ENCODE data around the gene SLFN13. TPM values are rescaled to one million over a fixed set of nuclear protein-coding genes. Genes with fewer than 3 reads are reported as not detected.

Gene SLFN13, protein sequence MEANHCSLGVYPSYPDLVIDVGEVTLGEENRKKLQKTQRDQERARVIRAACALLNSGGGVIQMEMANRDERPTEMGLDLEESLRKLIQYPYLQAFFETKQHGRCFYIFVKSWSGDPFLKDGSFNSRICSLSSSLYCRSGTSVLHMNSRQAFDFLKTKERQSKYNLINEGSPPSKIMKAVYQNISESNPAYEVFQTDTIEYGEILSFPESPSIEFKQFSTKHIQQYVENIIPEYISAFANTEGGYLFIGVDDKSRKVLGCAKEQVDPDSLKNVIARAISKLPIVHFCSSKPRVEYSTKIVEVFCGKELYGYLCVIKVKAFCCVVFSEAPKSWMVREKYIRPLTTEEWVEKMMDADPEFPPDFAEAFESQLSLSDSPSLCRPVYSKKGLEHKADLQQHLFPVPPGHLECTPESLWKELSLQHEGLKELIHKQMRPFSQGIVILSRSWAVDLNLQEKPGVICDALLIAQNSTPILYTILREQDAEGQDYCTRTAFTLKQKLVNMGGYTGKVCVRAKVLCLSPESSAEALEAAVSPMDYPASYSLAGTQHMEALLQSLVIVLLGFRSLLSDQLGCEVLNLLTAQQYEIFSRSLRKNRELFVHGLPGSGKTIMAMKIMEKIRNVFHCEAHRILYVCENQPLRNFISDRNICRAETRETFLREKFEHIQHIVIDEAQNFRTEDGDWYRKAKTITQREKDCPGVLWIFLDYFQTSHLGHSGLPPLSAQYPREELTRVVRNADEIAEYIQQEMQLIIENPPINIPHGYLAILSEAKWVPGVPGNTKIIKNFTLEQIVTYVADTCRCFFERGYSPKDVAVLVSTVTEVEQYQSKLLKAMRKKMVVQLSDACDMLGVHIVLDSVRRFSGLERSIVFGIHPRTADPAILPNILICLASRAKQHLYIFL
- total RNA-seq, result 1.0 TPM

DNA sequence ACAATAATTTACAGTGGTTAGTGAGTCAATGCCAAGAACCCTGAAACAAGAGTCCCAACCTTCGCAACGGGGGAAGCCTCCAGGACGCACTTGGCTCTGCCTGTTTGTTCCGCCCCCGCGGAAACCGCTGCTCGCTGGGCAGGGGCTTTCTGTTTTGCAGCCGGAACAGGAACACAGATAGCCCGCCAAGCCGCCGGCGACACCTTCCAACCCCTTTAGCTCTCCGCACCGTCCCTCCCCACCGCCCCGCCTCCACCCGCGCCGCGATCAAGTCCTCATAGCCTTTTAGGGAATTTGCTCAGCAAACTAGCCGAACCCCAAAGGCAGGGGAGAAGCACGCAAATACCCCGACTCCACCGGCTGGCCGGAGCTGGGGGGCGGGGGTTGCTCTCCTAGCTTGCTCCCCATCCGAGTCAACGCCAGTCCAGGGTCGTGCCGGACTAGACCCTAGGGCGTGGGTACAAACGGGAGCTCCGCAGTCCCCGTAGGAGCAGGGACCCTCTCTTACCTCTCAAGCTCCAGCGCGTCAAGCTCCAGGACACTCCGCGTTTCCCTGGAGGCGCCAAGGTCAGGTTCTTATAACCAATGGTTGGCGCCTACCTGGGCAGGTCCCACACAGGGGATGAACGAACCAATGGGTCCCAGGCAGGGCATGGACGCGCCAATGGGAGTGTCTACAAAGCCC, at the start of gene SLFN13:
TSS of gene SLFN13 (minus strand) at position 553 of the 685 bp plus-strand sequence. CDS start 3,086 bp downstream, outside the sequence.
- H3K4me3 ChIP-seq (ENCODE audit: low read length in 3 of 3), result peak within 1 kb of the TSS; percentile 65 to 75 (median 74)
- no peaks in the 10 kb centered on the region for H3K9me3 ChIP-seq (ENCODE audit: control insufficient read depth in 3 of 3, low read length in 3 of 3)
- H3K9ac ChIP-seq (ENCODE audit: low read depth in 1 of 3, low read length in 3 of 3), result peak within 1 kb of the TSS in 2 of 3 donors; percentile 38 to 54
- H3K27me3 ChIP-seq (ENCODE audit: control insufficient read depth in 3 of 3, insufficient read depth in 3 of 3, low read length in 3 of 3), result peaks cover 15 to 31% (median 27%) of the 10 kb centered on the region in 3 donors
- H3K36me3 ChIP-seq (ENCODE audit: control insufficient read depth in 3 of 3, insufficient read depth in 3 of 3, low read length in 3 of 3), result no peaks in the 10 kb centered on the region
- H3K27ac ChIP-seq (ENCODE audit: low read depth, low read length), result no peak within 1 kb of the TSS
- peaks cover 7 to 12% (median 8%) of the 10 kb centered on the region in 3 donors for H3K4me1 ChIP-seq (ENCODE audit: control insufficient read depth in 3 of 3, insufficient read depth in 3 of 3, low read length in 3 of 3)

DNA sequence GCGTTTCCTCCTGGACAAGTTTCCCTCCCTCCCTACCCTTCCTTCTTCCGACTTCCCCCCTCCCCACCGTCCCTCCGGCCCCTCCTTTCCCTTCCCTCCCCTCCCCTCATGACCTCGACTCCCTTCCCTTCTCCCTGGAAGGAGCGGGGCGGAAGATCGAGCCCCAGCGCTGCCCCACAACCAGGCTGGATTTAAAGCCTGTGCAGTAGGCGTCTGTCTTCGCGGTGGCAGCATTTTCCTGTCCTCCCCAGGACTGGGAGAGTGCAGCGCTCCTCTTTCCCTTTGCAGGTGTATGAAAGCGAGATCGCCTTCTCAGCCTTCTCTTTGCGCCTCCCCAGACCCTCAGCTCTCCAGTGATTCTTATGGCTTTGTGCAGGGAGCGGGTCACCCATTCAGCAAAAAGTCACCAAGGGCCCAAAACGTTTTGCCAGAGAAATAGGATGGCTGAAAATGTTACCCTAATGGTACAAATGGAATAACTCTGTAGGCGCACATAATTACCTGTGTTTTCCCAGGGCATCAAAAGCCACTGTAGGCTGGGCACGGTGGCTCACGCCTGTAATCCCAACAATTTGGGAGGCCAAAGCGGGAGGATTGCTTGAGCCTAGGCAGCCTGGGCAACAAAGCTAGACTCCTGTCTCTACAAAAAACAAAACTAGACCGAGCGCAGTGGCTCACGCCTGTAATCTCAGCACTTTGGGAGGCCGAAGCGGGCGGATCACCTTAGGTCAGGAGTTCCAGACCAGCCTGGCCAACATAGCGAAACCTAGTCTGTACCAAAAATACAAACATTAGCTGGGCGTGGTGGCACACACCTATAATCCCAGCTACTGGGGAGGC, 48.1 kb upstream of the SLFN13 start:
- Histone ChIP-seq H3K9ac (ENCODE audit: low read depth in 1 of 3, low read length in 3 of 3) (no peak overlapping the region), H3K4me1 (ENCODE audit: control insufficient read depth in 3 of 3, insufficient read depth in 3 of 3, low read length in 3 of 3) (peaks cover 0 to 5% (median 0%) of the 10 kb centered on the region in 3 donors), H3K27ac (ENCODE audit: low read depth, low read length) (no peak overlapping the region), H3K9me3 (ENCODE audit: control insufficient read depth in 3 of 3, low read length in 3 of 3) (no peaks in the 10 kb centered on the region), H3K27me3 (ENCODE audit: control insufficient read depth in 3 of 3, insufficient read depth in 3 of 3, low read length in 3 of 3) (peaks cover 65 to 82% (median 77%) of the 10 kb centered on the region in 3 donors), H3K36me3 (ENCODE audit: control insufficient read depth in 3 of 3, insufficient read depth in 3 of 3, low read length in 3 of 3) (no peaks in the 10 kb centered on the region), H3K4me3 (ENCODE audit: low read length in 3 of 3) (no peak overlapping the region)

DNA sequence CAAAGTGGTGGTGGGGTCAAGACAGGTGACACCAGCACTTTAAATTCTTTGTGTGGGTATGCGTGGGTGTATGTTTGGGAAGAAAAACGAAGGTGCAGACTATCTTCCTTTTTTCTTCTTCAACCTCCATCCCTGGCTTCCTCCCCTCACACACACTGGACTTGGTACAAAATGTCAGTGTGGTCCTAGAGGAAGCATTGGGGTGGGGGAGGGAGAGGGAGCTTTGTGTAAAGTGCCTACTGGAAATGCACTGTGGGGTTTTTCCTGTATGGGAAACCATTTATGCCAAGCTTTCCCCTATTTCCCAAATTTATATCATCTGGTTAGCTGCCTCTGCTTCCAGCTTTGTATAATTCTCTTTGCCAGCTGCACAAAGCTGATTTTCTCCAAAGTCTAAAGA, 44.5 kb upstream of the SLFN13 start:
- H3K9me3 ChIP-seq (ENCODE audit: control insufficient read depth in 3 of 3, low read length in 3 of 3), result no peaks in the 10 kb centered on the region
- H3K27me3 ChIP-seq (ENCODE audit: control insufficient read depth in 3 of 3, insufficient read depth in 3 of 3, low read length in 3 of 3), result peaks cover 80 to 85% (median 85%) of the 10 kb centered on the region in 3 donors
- H3K9ac ChIP-seq (ENCODE audit: low read depth in 1 of 3, low read length in 3 of 3), result no peak overlapping the region
- peaks cover 0 to 6% (median 0%) of the 10 kb centered on the region in 3 donors for H3K4me1 ChIP-seq (ENCODE audit: control insufficient read depth in 3 of 3, insufficient read depth in 3 of 3, low read length in 3 of 3)
- no peak overlapping the region for H3K4me3 ChIP-seq (ENCODE audit: low read length in 3 of 3)
- H3K36me3 ChIP-seq (ENCODE audit: control insufficient read depth in 3 of 3, insufficient read depth in 3 of 3, low read length in 3 of 3), result no peaks in the 10 kb centered on the region
- H3K27ac ChIP-seq (ENCODE audit: low read depth, low read length), result no peak overlapping the region

DNA sequence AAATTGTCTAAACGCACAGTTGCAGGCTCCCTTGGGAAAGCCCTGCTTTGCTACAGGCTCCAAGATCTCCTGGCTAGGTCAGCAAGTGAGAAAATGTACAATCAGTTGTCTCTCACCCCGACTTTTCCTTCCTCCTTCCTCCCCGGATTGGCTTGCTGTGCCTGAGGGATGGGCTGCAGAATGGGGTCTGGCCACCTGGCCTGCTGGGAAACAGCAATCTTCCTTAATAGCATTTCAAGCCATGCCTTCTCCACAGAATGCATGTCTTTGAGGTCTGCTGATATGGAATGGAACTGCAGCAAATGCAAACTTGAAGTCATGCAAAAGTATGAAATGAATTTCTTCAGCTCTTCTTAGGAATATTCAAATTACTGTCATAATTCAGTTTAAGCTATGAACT, 42.9 kb upstream of the SLFN13 start:
- H3K27me3 ChIP-seq (ENCODE audit: control insufficient read depth in 3 of 3, insufficient read depth in 3 of 3, low read length in 3 of 3), result peaks cover 83 to 85% (median 85%) of the 10 kb centered on the region in 3 donors
- no peak overlapping the region for H3K27ac ChIP-seq (ENCODE audit: low read depth, low read length)

DNA sequence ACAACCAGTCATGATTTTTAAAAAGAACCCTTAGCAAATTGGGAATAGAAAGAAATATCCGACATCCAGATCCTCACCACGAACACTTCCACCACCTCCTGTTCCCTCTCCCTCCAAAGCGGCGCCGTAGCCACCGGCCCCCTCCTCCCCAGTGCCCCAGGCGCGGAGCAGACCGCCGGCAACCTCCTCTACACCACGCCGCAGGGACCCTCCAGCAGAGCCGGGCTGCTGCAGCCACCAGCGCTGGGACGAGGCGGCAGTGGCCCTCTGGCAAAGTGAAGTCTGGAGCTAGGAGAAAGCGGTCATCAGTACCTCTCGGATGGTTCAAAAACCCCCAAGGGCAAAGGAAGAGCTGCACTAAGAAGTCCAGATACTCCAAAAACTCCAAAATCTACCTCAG, 41.4 kb upstream of the SLFN13 start:
- Histone ChIP-seq H3K4me3 (ENCODE audit: low read length in 3 of 3) (no peak overlapping the region), H3K27me3 (ENCODE audit: control insufficient read depth in 3 of 3, insufficient read depth in 3 of 3, low read length in 3 of 3) (peaks cover 70 to 80% (median 72%) of the 10 kb centered on the region in 3 donors), H3K9me3 (ENCODE audit: control insufficient read depth in 3 of 3, low read length in 3 of 3) (no peaks in the 10 kb centered on the region)

More for the DNA sequence above, 42.9 kb upstream of the SLFN13 start:
- no peaks in the 10 kb centered on the region for H3K9me3 ChIP-seq (ENCODE audit: control insufficient read depth in 3 of 3, low read length in 3 of 3)
- H3K36me3 ChIP-seq (ENCODE audit: control insufficient read depth in 3 of 3, insufficient read depth in 3 of 3, low read length in 3 of 3), result no peaks in the 10 kb centered on the region
- no peak overlapping the region for H3K9ac ChIP-seq (ENCODE audit: low read depth in 1 of 3, low read length in 3 of 3)
- H3K4me3 ChIP-seq (ENCODE audit: low read length in 3 of 3), result no peak overlapping the region
- H3K4me1 ChIP-seq (ENCODE audit: control insufficient read depth in 3 of 3, insufficient read depth in 3 of 3, low read length in 3 of 3), result peaks cover 9 to 13% (median 11%) of the 10 kb centered on the region in 3 donors

DNA sequence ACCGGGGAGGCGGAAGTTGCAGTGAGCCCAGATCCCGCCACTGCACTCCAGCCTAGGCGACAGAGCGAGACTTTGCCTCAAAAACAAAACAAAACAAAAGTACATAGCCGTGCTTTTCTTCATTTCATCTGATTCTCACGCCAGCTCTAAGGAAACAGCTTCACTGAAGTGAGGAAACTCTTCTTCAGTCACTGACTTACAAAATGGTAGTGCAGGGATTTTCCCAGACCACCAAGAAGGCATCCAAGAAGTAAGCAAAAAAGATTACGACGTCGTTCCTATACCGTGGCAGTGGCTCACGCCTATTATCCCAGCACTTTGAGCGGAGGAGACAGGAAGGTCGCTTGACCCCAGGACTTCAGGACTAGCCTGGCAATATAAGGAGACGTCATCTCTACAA, 40.4 kb upstream of the SLFN13 start:
- H3K9me3 ChIP-seq (ENCODE audit: control insufficient read depth in 3 of 3, low read length in 3 of 3), result no peaks in the 10 kb centered on the region
- H3K27me3 ChIP-seq (ENCODE audit: control insufficient read depth in 3 of 3, insufficient read depth in 3 of 3, low read length in 3 of 3), result peaks cover 66 to 75% (median 73%) of the 10 kb centered on the region in 3 donors
- peaks cover 9 to 11% (median 10%) of the 10 kb centered on the region in 3 donors for H3K4me1 ChIP-seq (ENCODE audit: control insufficient read depth in 3 of 3, insufficient read depth in 3 of 3, low read length in 3 of 3)
- no peaks in the 10 kb centered on the region for H3K36me3 ChIP-seq (ENCODE audit: control insufficient read depth in 3 of 3, insufficient read depth in 3 of 3, low read length in 3 of 3)
- H3K9ac ChIP-seq (ENCODE audit: low read depth in 1 of 3, low read length in 3 of 3), result no peak overlapping the region
- H3K27ac ChIP-seq (ENCODE audit: low read depth, low read length), result no peak overlapping the region
- H3K4me3 ChIP-seq (ENCODE audit: low read length in 3 of 3), result no peak overlapping the region

More for the DNA sequence above, 41.4 kb upstream of the SLFN13 start:
- H3K27ac ChIP-seq (ENCODE audit: low read depth, low read length), result no peak overlapping the region
- H3K4me1 ChIP-seq (ENCODE audit: control insufficient read depth in 3 of 3, insufficient read depth in 3 of 3, low read length in 3 of 3), result peaks cover 9 to 11% (median 10%) of the 10 kb centered on the region in 3 donors
- H3K36me3 ChIP-seq (ENCODE audit: control insufficient read depth in 3 of 3, insufficient read depth in 3 of 3, low read length in 3 of 3), result no peaks in the 10 kb centered on the region
- no peak overlapping the region for H3K9ac ChIP-seq (ENCODE audit: low read depth in 1 of 3, low read length in 3 of 3)

DNA sequence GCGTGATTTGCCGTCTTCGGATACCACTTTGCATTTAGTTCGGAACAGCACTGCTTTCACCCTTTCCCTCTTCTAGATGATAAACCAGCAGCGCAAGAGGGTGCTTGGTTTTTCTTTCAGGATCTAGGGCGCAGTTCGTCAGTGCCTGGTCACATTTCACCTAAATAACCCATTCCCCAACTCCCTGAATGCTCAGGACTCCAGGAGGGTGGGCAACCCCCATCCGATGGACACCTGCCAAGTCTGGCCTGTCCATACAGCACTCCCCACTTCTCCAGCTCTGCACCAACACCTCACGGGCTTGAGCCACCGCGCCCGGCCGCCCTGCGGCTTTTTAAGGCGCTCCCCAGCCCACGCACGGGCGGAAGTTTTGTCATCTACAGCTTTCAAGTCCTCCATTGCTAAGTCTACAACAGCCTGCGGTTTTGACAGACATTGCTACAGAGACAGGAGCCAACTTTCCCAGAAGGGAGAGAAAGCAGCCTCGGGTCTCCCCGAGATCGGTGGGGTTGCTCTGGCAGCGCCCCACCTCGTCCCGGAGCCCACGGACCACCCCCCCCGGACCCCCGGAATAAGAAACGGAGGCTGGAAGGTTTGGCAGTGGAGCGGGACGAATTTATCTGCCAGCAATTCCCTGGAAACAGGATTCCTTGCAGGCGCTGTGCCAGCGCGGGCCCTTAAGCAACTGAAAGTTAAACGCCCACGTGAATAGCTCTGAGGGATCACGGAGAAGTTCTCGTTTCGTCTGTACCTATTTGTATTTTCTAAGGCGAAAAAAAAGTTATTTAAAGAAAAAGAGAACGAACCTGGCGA, 38.6 kb upstream of the SLFN13 start:
- H3K27me3 ChIP-seq (ENCODE audit: control insufficient read depth in 3 of 3, insufficient read depth in 3 of 3, low read length in 3 of 3), result peaks cover 53 to 66% (median 58%) of the 10 kb centered on the region in 3 donors
- H3K27ac ChIP-seq (ENCODE audit: low read depth, low read length), result no peak overlapping the region
- no peaks in the 10 kb centered on the region for H3K9me3 ChIP-seq (ENCODE audit: control insufficient read depth in 3 of 3, low read length in 3 of 3)
- H3K4me1 ChIP-seq (ENCODE audit: control insufficient read depth in 3 of 3, insufficient read depth in 3 of 3, low read length in 3 of 3), result peaks cover 9 to 11% (median 10%) of the 10 kb centered on the region in 3 donors
- no peaks in the 10 kb centered on the region for H3K36me3 ChIP-seq (ENCODE audit: control insufficient read depth in 3 of 3, insufficient read depth in 3 of 3, low read length in 3 of 3)
- peak overlapping the region in 2 of 3 donors; percentile 55 to 68 for H3K9ac ChIP-seq (ENCODE audit: low read depth in 1 of 3, low read length in 3 of 3)
- peak overlapping the region; percentile 69 to 77 (median 76) for H3K4me3 ChIP-seq (ENCODE audit: low read length in 3 of 3)

DNA sequence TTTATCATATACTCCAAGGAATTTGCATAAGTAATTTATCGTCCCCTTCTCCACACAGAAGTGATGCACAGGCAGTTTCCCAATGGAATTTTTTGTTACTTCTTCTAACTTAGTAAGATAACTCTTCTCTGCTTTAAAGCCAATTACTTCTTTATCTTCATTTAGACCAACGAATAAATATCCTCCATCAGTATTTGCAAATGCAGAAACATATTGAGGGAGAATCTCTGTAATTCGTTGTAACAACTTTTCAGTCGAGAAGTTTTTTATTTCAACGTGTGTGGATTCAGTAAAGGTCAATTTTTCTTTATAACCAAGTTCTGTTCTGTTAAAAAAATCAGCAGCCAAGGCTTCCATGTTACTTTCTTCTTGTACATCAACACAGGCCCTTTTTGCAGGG, 30.7 kb upstream of the SLFN13 start:
- Histone ChIP-seq H3K36me3 (ENCODE audit: control insufficient read depth in 3 of 3, insufficient read depth in 3 of 3, low read length in 3 of 3) (no peaks in the 10 kb centered on the region), H3K4me3 (ENCODE audit: low read length in 3 of 3) (no peak overlapping the region), H3K27me3 (ENCODE audit: control insufficient read depth in 3 of 3, insufficient read depth in 3 of 3, low read length in 3 of 3) (peaks cover under 1 to 19% (median 2%) of the 10 kb centered on the region in 3 donors), H3K9ac (ENCODE audit: low read depth in 1 of 3, low read length in 3 of 3) (no peak overlapping the region), H3K9me3 (ENCODE audit: control insufficient read depth in 3 of 3, low read length in 3 of 3) (no peaks in the 10 kb centered on the region), H3K4me1 (ENCODE audit: control insufficient read depth in 3 of 3, insufficient read depth in 3 of 3, low read length in 3 of 3) (no peaks in the 10 kb centered on the region), H3K27ac (ENCODE audit: low read depth, low read length) (no peak overlapping the region)
